H1 (cell line): ENCODE results near the gene ARMS2. TPM values are rescaled to one million over a fixed set of nuclear protein-coding genes. Genes with fewer than 3 reads are reported as not detected.

Experiments used
- EGR1 ChIP-seq: IDR thresholded peaks from 2 replicates; pipeline ENCODE4 v1.6.1; 2011; ENCODE audit warnings: low read depth, low read length, borderline replicate concordance
- EZH2 ChIP-seq: fragments of 200-600 bp; sonication (generic); IDR thresholded peaks from 2 replicates; pipeline ENCODE4 v1.7.1; 2012; ENCODE audit warnings: low read depth, mild to moderate bottlenecking, moderate library complexity, low read length, inconsistent platforms; ENCODE audit not compliant: severe bottlenecking
- HDAC2 ChIP-seq, 2 experiments: fragments of 300-600 bp in 1 of 2; sonication (generic) in 1 of 2; IDR thresholded peaks; 2 replicates each; pipeline ENCODE4 v1.6.1; 2011 to 2012; ENCODE audit warnings: low read depth in 2 of 2, low read length in 2 of 2, mild to moderate bottlenecking in 2 of 2, moderate library complexity in 2 of 2, borderline replicate concordance in 1 of 2, inconsistent platforms in 1 of 2
- SAP30 ChIP-seq: fragments of 300-600 bp; sonication (generic); IDR thresholded peaks from 2 replicates; pipeline ENCODE4 v1.7.1; 2012; ENCODE audit warnings: low read length, moderate library complexity, mild to moderate bottlenecking, inconsistent platforms; ENCODE audit not compliant: insufficient read depth, insufficient replicate concordance
- SUZ12 ChIP-seq: fragments of 200-600 bp; sonication (generic); IDR thresholded peaks from 2 replicates; pipeline ENCODE4 v1.6.1; 2012; ENCODE audit warnings: mild to moderate bottlenecking, inconsistent platforms, low read length, moderate library complexity, mixed read lengths
- TEAD4 ChIP-seq: IDR thresholded peaks from 2 replicates; pipeline ENCODE4 v1.6.1; 2012; ENCODE audit warnings: low read depth, low read length, inconsistent platforms, mixed read lengths
- polyA plus RNA-seq, 7 experiments: library from polyadenylated mRNA; depleted of rRNA in 3 of 7; stranded (reverse) in 5 of 7; unstranded in 2 of 7; fragments of >200 nt in 5 of 7; fragments of 200-250 nt in 2 of 7; gene quantifications; 1 replicate in 5 of 7; 2 replicates in 1 of 7; 4 replicates in 1 of 7; pipeline versions ENCODE4 v1.2.1 to v1.2.3, GENCODE V29; 2011 to 2013; ENCODE audit warnings: missing spikeins in 2 of 7, mixed read lengths in 2 of 7
- total RNA-seq: library from RNA; stranded (reverse); fragmentation: NEBNext Ultra II Directional; extraction: Animal tissue kit (Norgen Biotek cat#: 25700); gene quantifications from 2 replicates; pipeline ENCODE4 v1.2.1, GENCODE V29; 2021
- TF ChIP-seq, protein P1 (sequence below): fragments of 300-600 bp; sonication (generic); IDR thresholded peaks from 2 replicates; pipeline ENCODE4 v1.7.1; 2012; ENCODE audit warnings: low read length, moderate library complexity, mild to moderate bottlenecking, inconsistent platforms; ENCODE audit not compliant: insufficient replicate concordance

ARMS2 gene
- total and polyA plus RNA-seq, 2 of the 8 experiments (the other 6 are each of a cell fraction or from before 2014, with no cell fraction given), result not detected

DNA sequence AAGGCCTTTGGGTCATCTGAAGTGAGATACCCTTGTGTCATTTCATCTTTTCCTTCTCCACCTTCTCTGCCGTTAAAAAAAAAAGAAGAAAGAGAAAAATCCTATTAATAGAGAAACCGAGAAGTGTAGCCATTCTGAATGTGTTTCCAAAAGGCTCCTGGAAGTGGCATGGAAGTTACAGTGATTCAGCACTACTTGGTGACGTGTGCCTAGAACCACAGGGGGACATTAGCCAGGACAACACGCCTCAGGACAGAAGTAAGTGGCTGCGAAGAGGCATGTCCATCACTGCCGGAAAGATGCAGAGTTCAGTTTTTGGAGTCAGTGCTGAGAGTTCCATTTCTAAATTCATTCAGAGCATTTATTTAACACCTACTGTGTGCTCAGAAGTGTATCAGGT lies 13.2 kb downstream of the ARMS2 start (continued):
- TF ChIP-seq, protein P1, sequence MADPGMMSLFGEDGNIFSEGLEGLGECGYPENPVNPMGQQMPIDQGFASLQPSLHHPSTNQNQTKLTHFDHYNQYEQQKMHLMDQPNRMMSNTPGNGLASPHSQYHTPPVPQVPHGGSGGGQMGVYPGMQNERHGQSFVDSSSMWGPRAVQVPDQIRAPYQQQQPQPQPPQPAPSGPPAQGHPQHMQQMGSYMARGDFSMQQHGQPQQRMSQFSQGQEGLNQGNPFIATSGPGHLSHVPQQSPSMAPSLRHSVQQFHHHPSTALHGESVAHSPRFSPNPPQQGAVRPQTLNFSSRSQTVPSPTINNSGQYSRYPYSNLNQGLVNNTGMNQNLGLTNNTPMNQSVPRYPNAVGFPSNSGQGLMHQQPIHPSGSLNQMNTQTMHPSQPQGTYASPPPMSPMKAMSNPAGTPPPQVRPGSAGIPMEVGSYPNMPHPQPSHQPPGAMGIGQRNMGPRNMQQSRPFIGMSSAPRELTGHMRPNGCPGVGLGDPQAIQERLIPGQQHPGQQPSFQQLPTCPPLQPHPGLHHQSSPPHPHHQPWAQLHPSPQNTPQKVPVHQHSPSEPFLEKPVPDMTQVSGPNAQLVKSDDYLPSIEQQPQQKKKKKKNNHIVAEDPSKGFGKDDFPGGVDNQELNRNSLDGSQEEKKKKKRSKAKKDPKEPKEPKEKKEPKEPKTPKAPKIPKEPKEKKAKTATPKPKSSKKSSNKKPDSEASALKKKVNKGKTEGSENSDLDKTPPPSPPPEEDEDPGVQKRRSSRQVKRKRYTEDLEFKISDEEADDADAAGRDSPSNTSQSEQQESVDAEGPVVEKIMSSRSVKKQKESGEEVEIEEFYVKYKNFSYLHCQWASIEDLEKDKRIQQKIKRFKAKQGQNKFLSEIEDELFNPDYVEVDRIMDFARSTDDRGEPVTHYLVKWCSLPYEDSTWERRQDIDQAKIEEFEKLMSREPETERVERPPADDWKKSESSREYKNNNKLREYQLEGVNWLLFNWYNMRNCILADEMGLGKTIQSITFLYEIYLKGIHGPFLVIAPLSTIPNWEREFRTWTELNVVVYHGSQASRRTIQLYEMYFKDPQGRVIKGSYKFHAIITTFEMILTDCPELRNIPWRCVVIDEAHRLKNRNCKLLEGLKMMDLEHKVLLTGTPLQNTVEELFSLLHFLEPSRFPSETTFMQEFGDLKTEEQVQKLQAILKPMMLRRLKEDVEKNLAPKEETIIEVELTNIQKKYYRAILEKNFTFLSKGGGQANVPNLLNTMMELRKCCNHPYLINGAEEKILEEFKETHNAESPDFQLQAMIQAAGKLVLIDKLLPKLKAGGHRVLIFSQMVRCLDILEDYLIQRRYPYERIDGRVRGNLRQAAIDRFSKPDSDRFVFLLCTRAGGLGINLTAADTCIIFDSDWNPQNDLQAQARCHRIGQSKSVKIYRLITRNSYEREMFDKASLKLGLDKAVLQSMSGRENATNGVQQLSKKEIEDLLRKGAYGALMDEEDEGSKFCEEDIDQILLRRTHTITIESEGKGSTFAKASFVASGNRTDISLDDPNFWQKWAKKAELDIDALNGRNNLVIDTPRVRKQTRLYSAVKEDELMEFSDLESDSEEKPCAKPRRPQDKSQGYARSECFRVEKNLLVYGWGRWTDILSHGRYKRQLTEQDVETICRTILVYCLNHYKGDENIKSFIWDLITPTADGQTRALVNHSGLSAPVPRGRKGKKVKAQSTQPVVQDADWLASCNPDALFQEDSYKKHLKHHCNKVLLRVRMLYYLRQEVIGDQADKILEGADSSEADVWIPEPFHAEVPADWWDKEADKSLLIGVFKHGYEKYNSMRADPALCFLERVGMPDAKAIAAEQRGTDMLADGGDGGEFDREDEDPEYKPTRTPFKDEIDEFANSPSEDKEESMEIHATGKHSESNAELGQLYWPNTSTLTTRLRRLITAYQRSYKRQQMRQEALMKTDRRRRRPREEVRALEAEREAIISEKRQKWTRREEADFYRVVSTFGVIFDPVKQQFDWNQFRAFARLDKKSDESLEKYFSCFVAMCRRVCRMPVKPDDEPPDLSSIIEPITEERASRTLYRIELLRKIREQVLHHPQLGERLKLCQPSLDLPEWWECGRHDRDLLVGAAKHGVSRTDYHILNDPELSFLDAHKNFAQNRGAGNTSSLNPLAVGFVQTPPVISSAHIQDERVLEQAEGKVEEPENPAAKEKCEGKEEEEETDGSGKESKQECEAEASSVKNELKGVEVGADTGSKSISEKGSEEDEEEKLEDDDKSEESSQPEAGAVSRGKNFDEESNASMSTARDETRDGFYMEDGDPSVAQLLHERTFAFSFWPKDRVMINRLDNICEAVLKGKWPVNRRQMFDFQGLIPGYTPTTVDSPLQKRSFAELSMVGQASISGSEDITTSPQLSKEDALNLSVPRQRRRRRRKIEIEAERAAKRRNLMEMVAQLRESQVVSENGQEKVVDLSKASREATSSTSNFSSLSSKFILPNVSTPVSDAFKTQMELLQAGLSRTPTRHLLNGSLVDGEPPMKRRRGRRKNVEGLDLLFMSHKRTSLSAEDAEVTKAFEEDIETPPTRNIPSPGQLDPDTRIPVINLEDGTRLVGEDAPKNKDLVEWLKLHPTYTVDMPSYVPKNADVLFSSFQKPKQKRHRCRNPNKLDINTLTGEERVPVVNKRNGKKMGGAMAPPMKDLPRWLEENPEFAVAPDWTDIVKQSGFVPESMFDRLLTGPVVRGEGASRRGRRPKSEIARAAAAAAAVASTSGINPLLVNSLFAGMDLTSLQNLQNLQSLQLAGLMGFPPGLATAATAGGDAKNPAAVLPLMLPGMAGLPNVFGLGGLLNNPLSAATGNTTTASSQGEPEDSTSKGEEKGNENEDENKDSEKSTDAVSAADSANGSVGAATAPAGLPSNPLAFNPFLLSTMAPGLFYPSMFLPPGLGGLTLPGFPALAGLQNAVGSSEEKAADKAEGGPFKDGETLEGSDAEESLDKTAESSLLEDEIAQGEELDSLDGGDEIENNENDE, result no peak
- TF ChIP-seq TEAD4, result no peak
- no peak for TF ChIP-seq SUZ12
- no peak for TF ChIP-seq HDAC2 (IDR thresholded peaks at IDR 0.05; ENCODE audit: borderline replicate concordance in 1 of 2, low read depth in 2 of 2, low read length in 2 of 2)
- TF ChIP-seq EZH2, result no peak
- no peak for TF ChIP-seq EGR1
- TF ChIP-seq SAP30, result no peak
